OCI-LY3 (cell line): ENCODE results near the gene ITPKA.

Source experiments
- H2AFZ ChIP-seq: fragments of 200-600, 300-600 bp; shearing (Covaris generic); 2 replicates; pipeline ENCODE4 v1.6.0; 2014; ENCODE audit warnings: antibody characterized with exemption, low read depth, low read length
- H3K27ac ChIP-seq: fragments of 200-600, 300-600 bp; sonication (generic); 2 replicates; pipeline ENCODE4 v1.5.1; 2014; ENCODE audit warnings: mild to moderate bottlenecking, low read length, moderate library complexity, mixed read lengths
- H3K27me3 ChIP-seq: fragments of 200-600, 300-600 bp; sonication (generic); 2 replicates; pipeline ENCODE4 v1.6.1; 2014; ENCODE audit warnings: low read depth, low read length, mixed read lengths
- H3K36me3 ChIP-seq: fragments of 200-600, 300-600 bp; sonication (generic); replicated peaks from 2 replicates; pipeline ENCODE3; 2014; ENCODE audit warnings: low read depth, low read length, mixed read lengths
- H3K4me1 ChIP-seq: fragments of 300-600, 200-600 bp; sonication (generic); 2 replicates; pipeline ENCODE4 v1.6.1; 2014; ENCODE audit warnings: low read length, mixed read lengths
- H3K4me2 ChIP-seq: fragments of 200-600, 300-600 bp; sonication (generic); 2 replicates; pipeline ENCODE4 v1.6.1; 2014; ENCODE audit warnings: low read length, mixed read lengths
- H3K4me3 ChIP-seq: fragments of 300-600, 200-600 bp; sonication (generic); 2 replicates; pipeline ENCODE4 v1.5.1; 2014; ENCODE audit warnings: antibody characterized with exemption, mild to moderate bottlenecking, low read length, moderate library complexity
- H3K79me2 ChIP-seq: fragments of 300-600, 200-600 bp; shearing (Covaris generic); 2 replicates; pipeline ENCODE4 v1.6.1; 2014; ENCODE audit warnings: mild to moderate bottlenecking, low read length, mixed read lengths
- H3K9ac ChIP-seq: fragments of 300-600, 200-600 bp; shearing (Covaris generic); 2 replicates; pipeline ENCODE4 v1.6.0; 2014; ENCODE audit warnings: mild to moderate bottlenecking, low read length, moderate library complexity
- H3K9me3 ChIP-seq: fragments of 200-600, 300-600 bp; shearing (Covaris generic); 2 replicates; pipeline ENCODE4 v1.6.1; 2014; ENCODE audit warnings: low read length, mixed read lengths; ENCODE audit not compliant: insufficient read depth
- H4K20me1 ChIP-seq: fragments of 200-600, 300-600 bp; sonication (generic); 2 replicates; pipeline ENCODE4 v1.6.1; 2016; ENCODE audit warnings: low read length, mixed read lengths; ENCODE audit not compliant: insufficient read depth
- CTCF ChIP-seq: fragments of 200-600, 300-600 bp; sonication (generic); IDR thresholded peaks from 2 replicates; pipeline ENCODE4 v1.5.1; 2014; ENCODE audit warnings: antibody characterized with exemption, low read length, low read depth
- EZH2phosphoT487 ChIP-seq: fragments of 200-600 bp; shearing (Covaris generic); IDR thresholded peaks from 2 replicates; pipeline ENCODE4 v1.6.1; 2018; ENCODE audit warnings: antibody characterized with exemption, mixed run types, low read depth

ITPKA gene

GRCh38 chr15:41544650-41545015, 51.0 kb downstream of the ITPKA start:
- H3K27me3 ChIP-seq: no peaks in the 10 kb centered on the region
- peaks cover 17% of the 10 kb centered on the region for H3K79me2 ChIP-seq
- H3K4me2 ChIP-seq: peak overlapping the region; percentile 65
- peaks cover 9% of the 10 kb centered on the region; the same call in 1 of the 2 replicates for H3K4me1 ChIP-seq
- no peaks in the 10 kb centered on the region for H4K20me1 ChIP-seq
- H2AFZ ChIP-seq: no peak overlapping the region
- H3K4me3 ChIP-seq: peak overlapping the region; percentile 91
- no peak for TF ChIP-seq EZH2phosphoT487
- no peak for TF ChIP-seq CTCF
- H3K9ac ChIP-seq: peak overlapping the region; percentile 73; the same call in 1 of the 2 replicates
- no peaks in the 10 kb centered on the region for H3K36me3 ChIP-seq
- H3K27ac ChIP-seq: no peak overlapping the region
- no peaks in the 10 kb centered on the region for H3K9me3 ChIP-seq

DNA sequence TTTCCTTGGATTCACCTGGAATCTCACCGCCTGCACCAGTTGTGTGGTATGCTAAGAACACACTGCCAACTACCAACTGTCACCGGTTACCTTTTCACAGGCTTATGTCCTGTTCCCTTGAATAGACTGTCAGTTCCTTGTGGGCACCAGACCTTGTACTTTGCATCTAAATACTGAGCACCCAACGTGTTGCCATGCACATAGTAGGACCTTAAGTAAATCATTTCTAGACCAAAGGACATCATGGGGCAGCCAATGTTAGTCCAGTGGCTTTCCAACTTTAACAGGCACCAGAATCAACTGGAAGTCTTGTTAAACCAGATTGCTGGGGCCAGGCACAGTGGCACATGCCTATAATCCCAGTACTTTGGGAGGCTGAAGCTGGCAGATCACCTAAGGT, 51.5 kb downstream of the ITPKA start:
- H3K36me3 ChIP-seq: no peaks in the 10 kb centered on the region
- H3K4me1 ChIP-seq: peaks cover 9% of the 10 kb centered on the region; the same call in 1 of the 2 replicates
- no peak overlapping the region for H3K27ac ChIP-seq
- no peak overlapping the region for H3K9ac ChIP-seq
- no peaks in the 10 kb centered on the region for H4K20me1 ChIP-seq
- no peak overlapping the region for H2AFZ ChIP-seq
- TF ChIP-seq EZH2phosphoT487 (no peak), CTCF (no peak)
- no peaks in the 10 kb centered on the region for H3K27me3 ChIP-seq
- no peak overlapping the region for H3K4me3 ChIP-seq
- no peak overlapping the region for H3K4me2 ChIP-seq
- H3K9me3 ChIP-seq: no peaks in the 10 kb centered on the region
- peaks cover 17% of the 10 kb centered on the region for H3K79me2 ChIP-seq

GRCh38 chr15:41546851-41547786, 53.4 kb downstream of the ITPKA start:
- H2AFZ ChIP-seq: no peak overlapping the region
- peaks cover 9% of the 10 kb centered on the region; the same call in 1 of the 2 replicates for H3K4me1 ChIP-seq
- H3K79me2 ChIP-seq: peaks cover 17% of the 10 kb centered on the region
- no peaks in the 10 kb centered on the region for H3K9me3 ChIP-seq
- no peak for TF ChIP-seq CTCF
- TF ChIP-seq EZH2phosphoT487: no peak
- no peak overlapping the region for H3K4me2 ChIP-seq
- no peaks in the 10 kb centered on the region for H3K27me3 ChIP-seq
- no peaks in the 10 kb centered on the region for H3K36me3 ChIP-seq
- no peak overlapping the region for H3K27ac ChIP-seq
- no peak overlapping the region for H3K9ac ChIP-seq
- H3K4me3 ChIP-seq: no peak overlapping the region
- H4K20me1 ChIP-seq: no peaks in the 10 kb centered on the region

GRCh38 chr15:41550066-41550775, 56.5 kb downstream of the ITPKA start:
- H3K4me3 ChIP-seq: no peak overlapping the region
- TF ChIP-seq CTCF (no peak), EZH2phosphoT487 (no peak)
- no peak overlapping the region for H3K9ac ChIP-seq
- no peak overlapping the region for H2AFZ ChIP-seq
- H3K9me3 ChIP-seq: no peaks in the 10 kb centered on the region
- no peak overlapping the region for H3K4me2 ChIP-seq
- H3K79me2 ChIP-seq: no peaks in the 10 kb centered on the region
- no peaks in the 10 kb centered on the region for H3K4me1 ChIP-seq
- no peak overlapping the region for H3K27ac ChIP-seq
- no peaks in the 10 kb centered on the region for H4K20me1 ChIP-seq
- H3K27me3 ChIP-seq: no peaks in the 10 kb centered on the region
- no peaks in the 10 kb centered on the region for H3K36me3 ChIP-seq
